Fibroblast of the conjunctiva (primary cell): Measurements from ENCODE around the gene ANKZF1.
A peak's percentile ranks its signal among the peaks of the same experiment; 100 is the strongest.

Source experiments
- DNase-seq: peaks from one replicate; pipeline ENCODE4 v3.0.0-alpha.2; 2010; ENCODE audit warnings: low read depth

Gene ANKZF1

DNA sequence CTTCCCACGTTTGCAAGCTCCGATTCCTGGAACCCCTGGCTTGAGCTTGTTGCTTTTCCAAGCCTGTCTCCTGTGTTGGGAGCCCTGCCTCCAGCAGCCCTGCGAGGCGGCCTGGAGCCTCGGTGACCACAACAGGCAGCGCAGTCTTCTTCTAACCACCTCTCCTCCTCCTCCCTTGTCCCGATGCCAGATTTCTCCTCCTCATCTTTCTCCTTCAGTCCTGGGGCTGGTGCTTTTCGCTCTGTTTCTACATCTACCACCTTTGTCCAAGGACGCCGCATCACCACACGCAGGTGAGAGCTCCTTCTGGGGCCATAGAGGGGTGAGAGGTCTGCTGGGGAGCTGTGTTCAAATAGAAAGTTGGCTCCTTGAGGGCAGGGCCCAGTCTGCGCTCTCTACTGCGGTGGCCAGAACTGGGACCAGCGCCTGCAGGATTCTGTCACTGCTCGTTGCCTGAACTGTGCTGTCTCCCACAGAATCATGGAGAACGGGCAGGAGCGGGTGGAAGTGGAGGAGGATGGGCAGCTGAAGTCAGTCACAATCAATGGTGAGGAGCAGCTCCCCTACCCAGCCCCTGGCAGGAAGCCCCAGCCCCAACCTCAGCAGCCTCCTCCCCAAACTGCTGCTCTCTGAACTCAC, 53.5 kb downstream of the ANKZF1 start:
- DNase-seq: no peak

DNA sequence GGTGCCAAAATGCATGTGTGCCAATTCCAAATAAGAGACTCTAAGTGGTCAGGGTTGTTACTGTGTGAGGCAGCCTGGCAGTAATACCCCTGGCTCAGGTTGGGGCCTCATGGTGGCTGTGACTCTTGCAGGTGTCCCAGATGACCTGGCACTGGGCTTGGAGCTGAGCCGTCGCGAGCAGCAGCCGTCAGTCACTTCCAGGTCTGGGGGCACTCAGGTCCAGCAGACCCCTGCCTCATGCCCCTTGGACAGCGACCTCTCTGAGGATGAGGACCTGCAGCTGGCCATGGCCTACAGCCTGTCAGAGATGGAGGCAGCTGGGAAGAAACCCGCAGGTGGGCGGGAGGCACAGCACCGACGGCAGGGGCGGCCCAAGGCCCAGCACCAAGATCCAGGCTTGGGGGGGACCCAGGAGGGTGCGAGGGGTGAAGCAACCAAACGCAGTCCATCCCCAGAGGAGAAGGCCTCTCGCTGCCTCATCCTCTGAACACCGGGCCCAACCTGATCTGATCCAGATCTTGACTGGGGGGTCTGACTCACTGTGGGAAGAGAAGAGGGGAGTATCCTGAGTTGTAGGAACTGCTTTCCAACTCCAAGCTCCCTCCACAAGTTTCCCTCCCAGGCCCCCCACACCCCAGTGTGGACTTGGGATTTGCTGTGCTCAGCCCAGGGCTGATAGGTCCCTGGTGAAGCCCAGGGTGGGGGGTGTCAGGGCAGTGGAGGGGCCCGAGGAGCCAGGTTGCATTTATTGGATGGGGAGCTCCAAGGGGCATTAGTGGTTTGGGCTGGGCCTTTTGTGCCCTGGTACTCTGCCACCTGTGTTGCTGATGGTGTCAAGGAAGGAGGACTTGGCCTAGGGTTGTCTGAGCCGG, 55.1 kb downstream of the ANKZF1 start:
- no peak for DNase-seq

DNA sequence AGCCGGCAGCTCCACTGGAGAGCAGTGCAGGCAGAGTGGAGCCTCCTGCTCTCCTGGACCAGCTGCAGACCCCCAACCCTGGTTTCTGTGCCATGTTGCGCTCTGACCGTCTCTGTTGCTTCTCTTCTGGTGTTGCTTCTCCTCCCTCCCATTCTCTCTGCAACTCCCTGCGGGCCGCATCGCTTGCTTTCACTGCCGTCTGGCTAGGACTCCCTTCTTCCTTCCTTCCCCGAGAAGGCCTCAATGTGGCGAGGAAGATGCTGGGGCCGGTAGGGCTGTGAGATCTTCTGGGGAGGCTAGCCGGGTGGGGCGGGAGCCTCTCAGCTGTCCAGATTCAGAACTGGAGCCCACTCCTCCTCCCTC, 55.7 kb downstream of the ANKZF1 start:
- no peak for DNase-seq

DNA sequence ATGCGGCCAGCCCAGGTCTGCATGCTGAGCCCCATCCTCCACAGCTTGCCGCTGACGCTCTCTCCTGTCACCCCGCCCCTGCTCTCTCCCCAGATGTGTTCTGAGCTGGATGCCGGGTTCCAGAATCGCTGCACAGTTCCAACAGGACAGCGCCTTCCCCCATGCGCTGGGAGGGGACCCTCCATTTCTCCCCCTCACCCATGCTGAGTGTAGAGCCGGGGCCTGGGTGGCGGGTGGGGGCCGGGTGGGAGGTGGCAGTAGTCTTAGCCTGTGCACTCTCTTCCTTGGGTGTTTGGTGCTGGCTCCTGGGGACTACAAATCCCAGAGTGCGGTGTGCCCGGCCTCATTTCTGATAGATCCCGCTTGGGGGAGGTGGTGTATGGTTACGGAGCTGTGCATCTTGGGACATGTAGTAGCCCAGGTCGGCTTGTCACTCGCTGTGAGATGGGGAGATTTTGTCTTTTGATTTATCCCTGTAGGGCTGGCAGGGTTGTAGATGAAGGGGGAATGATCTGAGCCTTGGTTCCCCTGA, 56.4 kb downstream of the ANKZF1 start:
- DNase-seq: peak; percentile 72
